Measurements from ENCODE around the gene OR52I1. TPM values are rescaled to one million over a fixed set of nuclear protein-coding genes. Genes with fewer than 3 reads are reported as not detected.

Gene OR52I1
- total RNA-seq, 4 donors from 2014 or later = not detected

DNA sequence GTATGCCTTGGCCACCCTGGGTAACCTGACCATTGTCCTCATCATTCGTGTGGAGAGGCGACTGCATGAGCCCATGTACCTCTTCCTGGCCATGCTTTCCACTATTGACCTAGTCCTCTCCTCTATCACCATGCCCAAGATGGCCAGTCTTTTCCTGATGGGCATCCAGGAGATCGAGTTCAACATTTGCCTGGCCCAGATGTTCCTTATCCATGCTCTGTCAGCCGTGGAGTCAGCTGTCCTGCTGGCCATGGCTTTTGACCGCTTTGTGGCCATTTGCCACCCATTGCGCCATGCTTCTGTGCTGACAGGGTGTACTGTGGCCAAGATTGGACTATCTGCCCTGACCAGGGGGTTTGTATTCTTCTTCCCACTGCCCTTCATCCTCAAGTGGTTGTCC, 46.1 kb downstream of the OR52I1 start:
- no peaks in the 10 kb centered on the region for H3K9me3 ChIP-seq
- no peak overlapping the region for H3K4me3 ChIP-seq
- no peak overlapping the region for H3K27ac ChIP-seq
- TF ChIP-seq POLR2A (IDR thresholded peaks at IDR 0.05) (no peak), EP300 (IDR thresholded peaks at IDR 0.05) (no peak), POLR2AphosphoS5 (IDR thresholded peaks at IDR 0.05) (no peak)
- TF ChIP-seq, protein P1, sequence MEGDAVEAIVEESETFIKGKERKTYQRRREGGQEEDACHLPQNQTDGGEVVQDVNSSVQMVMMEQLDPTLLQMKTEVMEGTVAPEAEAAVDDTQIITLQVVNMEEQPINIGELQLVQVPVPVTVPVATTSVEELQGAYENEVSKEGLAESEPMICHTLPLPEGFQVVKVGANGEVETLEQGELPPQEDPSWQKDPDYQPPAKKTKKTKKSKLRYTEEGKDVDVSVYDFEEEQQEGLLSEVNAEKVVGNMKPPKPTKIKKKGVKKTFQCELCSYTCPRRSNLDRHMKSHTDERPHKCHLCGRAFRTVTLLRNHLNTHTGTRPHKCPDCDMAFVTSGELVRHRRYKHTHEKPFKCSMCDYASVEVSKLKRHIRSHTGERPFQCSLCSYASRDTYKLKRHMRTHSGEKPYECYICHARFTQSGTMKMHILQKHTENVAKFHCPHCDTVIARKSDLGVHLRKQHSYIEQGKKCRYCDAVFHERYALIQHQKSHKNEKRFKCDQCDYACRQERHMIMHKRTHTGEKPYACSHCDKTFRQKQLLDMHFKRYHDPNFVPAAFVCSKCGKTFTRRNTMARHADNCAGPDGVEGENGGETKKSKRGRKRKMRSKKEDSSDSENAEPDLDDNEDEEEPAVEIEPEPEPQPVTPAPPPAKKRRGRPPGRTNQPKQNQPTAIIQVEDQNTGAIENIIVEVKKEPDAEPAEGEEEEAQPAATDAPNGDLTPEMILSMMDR (IDR thresholded peaks at IDR 0.05) = no peak
- H3K4me1 ChIP-seq = peaks cover 0 to 22% (median 0%) of the 10 kb centered on the region in 3 donors
- WGBS, 2 donors (ENCODE audit: low coverage in 1 of 2) = 68 to 88% methylated on average over 3 to 6 of the region's 6 CpGs
- no peaks in the 10 kb centered on the region for H3K36me3 ChIP-seq
- no peak for ATAC-seq
- no peaks in the 10 kb centered on the region for H3K27me3 ChIP-seq

DNA sequence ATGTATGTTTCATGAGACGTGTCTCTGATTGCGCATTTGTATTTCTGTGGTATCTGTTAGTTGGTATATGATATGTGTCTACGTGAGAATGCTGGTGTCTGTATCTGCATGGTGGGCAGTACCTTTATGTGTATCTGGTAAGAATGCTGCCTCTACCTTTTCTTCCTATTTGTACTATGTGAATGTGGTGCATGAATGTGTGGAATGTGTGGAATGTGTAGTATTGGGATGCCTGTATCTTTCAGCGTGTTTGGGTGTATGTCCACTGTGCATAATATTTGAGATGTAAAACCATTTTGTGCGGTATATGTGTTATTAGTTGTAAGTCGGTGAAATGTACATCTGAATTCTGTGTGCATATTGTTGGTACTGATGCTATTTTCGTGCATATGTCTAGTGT, 47.7 kb downstream of the OR52I1 start:
- Histone ChIP-seq H3K4me1 (peaks cover 0 to 37% (median 2%) of the 10 kb centered on the region in 3 donors), H3K4me3 (no peak overlapping the region), H3K9me3 (no peaks in the 10 kb centered on the region), H3K27ac (no peak overlapping the region), H3K27me3 (no peaks in the 10 kb centered on the region), H3K36me3 (no peaks in the 10 kb centered on the region)
- 84 to 85% methylated on average over 4 to 7 of the region's 7 CpGs for WGBS, 2 donors (ENCODE audit: low coverage in 1 of 2)
- TF ChIP-seq POLR2AphosphoS5 (IDR thresholded peaks at IDR 0.05) = no peak
- TF ChIP-seq, protein P1 (IDR thresholded peaks at IDR 0.05) = no peak
- no peak for TF ChIP-seq POLR2A (IDR thresholded peaks at IDR 0.05)
- TF ChIP-seq EP300 (IDR thresholded peaks at IDR 0.05) = no peak
- ATAC-seq = no peak

DNA sequence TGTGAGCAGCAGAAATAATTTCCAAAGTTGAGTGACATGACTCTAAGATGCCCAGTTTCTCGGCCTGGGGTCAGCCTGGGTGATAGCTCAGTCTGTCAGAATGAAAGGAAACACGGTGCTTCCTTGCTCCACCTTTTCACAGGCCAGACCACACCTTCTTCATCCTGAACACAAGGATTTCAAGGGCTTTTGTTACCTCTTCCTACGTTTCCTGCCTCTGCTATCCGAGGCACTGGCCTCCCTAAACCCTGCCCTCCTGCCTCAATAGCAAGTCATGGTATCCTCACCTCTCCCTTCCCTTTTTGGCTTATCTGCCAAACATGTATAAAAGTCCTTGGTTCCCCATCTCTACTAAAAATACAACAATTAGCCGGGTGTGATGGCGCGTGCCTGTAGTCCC, 48.2 kb downstream of the OR52I1 start:
- no peaks in the 10 kb centered on the region for H3K9me3 ChIP-seq
- no peak overlapping the region for H3K4me3 ChIP-seq

DNA sequence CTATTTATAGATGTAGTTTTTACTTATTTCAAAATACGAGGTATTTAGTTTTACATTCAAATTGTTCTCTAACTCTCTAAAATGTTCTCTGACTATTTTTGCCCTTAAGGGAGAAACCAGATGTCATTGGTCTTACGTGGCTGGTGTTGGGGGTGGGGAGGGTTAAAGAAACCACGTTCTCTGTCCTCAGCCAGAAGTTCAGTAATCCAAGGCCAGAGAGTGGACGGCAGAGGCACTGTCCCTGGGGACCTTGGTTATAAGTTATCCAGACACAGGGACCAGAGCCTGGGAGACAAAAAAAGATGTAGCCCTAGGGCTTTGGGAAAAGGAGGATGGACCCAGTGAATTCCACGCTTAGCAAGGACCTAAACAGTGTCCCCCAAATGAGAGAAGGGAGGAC, 49.2 kb downstream of the OR52I1 start:
- Histone ChIP-seq H3K4me1 (peaks cover 6 to 44% (median 7%) of the 10 kb centered on the region in 3 donors), H3K27ac (peak overlapping the region in 1 of 4 donors; percentile 21), H3K4me3 (no peak overlapping the region), H3K36me3 (no peaks in the 10 kb centered on the region), H3K27me3 (no peaks in the 10 kb centered on the region), H3K9me3 (no peaks in the 10 kb centered on the region)
- TF ChIP-seq POLR2A (IDR thresholded peaks at IDR 0.05) = no peak
- TF ChIP-seq POLR2AphosphoS5 (IDR thresholded peaks at IDR 0.05) = no peak
- no peak for ATAC-seq
- 32 to 37% methylated on average over 4 to 5 of the region's 5 CpGs for WGBS, 2 donors (ENCODE audit: low coverage in 1 of 2)

More for the DNA sequence above, 48.2 kb downstream of the OR52I1 start:
- Histone ChIP-seq H3K36me3 (no peaks in the 10 kb centered on the region), H3K27ac (no peak overlapping the region), H3K27me3 (no peaks in the 10 kb centered on the region), H3K4me1 (peaks cover 0 to 39% (median 5%) of the 10 kb centered on the region in 3 donors)
- TF ChIP-seq, protein P1 (IDR thresholded peaks at IDR 0.05) = no peak
- TF ChIP-seq POLR2A (IDR thresholded peaks at IDR 0.05) (no peak), POLR2AphosphoS5 (IDR thresholded peaks at IDR 0.05) (no peak), EP300 (IDR thresholded peaks at IDR 0.05) (no peak)
- WGBS, 2 donors (ENCODE audit: low coverage in 1 of 2) = 70% methylated on average over 5 of the region's 7 CpGs; no CpG with 5 or more reads in 1 of the 2 donors
- ATAC-seq = no peak

DNA sequence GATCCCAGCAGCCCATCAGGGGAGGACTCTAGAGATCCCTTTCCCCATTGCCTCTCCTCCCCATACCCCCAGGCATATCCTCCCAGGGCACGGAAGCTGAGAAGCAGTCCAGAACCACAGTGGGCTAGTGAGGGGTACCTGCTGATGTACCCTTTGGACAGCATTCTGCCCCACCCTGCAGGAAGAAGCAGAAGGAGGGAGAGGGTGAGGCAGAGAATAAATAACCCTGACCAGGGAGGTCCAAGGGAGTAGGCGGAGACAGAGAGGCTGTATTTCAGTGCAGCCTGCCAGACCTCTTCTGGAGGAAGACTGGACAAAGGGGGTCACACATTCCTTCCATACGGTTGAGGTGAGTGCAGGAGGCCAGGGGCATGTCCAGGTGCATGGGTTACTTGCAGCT, 49.8 kb downstream of the OR52I1 start, which contains the start of gene OR51E1:
Gene OR51E1 (plus strand): TSS at position 301 of the 400 bp plus-strand sequence. CDS start 8,545 bp downstream, outside the sequence.
- TF ChIP-seq, protein P1 (IDR thresholded peaks at IDR 0.05) = no peak
- no peak for TF ChIP-seq POLR2A (IDR thresholded peaks at IDR 0.05)
- no peak for TF ChIP-seq POLR2AphosphoS5 (IDR thresholded peaks at IDR 0.05)
- no peak for TF ChIP-seq EP300 (IDR thresholded peaks at IDR 0.05)
- peak within 1 kb of the TSS in 1 of 2 donors; percentile 16 for H3K4me3 ChIP-seq
- peak within 1 kb of the TSS in 2 of 4 donors; percentile 21 to 35 for H3K27ac ChIP-seq
- WGBS, 2 donors (ENCODE audit: low coverage in 1 of 2) = 63 to 82% methylated on average over 2 to 3 of the region's 3 CpGs
- no peaks in the 10 kb centered on the region for H3K9me3 ChIP-seq
- no peaks in the 10 kb centered on the region for H3K36me3 ChIP-seq
- H3K27me3 ChIP-seq = no peaks in the 10 kb centered on the region
- H3K4me1 ChIP-seq = peaks cover 6 to 51% (median 7%) of the 10 kb centered on the region in 3 donors
- no peak for ATAC-seq
